ENCODE results near the gene CEND1.

Gene CEND1

GRCh38 chr11:769887-770641 is 19.8 kb downstream of the CEND1 start:
- Histone ChIP-seq H3K36me3 (ENCODE audit: insufficient read depth, low read length) (peaks cover 43% of the 10 kb centered on the region), H3K4me1 (ENCODE audit: insufficient read depth, low read length) (peaks cover 4% of the 10 kb centered on the region), H3K9me3 (ENCODE audit: low read length) (no peaks in the 10 kb centered on the region), H3K4me3 (ENCODE audit: low read depth in 1 of 2, low read length in 2 of 2) (no peak overlapping the region), H3K27ac (ENCODE audit: low read depth, low read length) (no peak overlapping the region), H3K27me3 (ENCODE audit: control insufficient read depth in 1 of 2, insufficient read depth in 2 of 2, low read length in 2 of 2) (no peaks in the 10 kb centered on the region), H3K9ac (ENCODE audit: low read length) (no peak overlapping the region)

- Histone ChIP-seq H3K4me1 (ENCODE audit: insufficient read depth, low read length) (no peaks in the 10 kb centered on the region), H3K4me3 (ENCODE audit: low read depth in 1 of 2, low read length in 2 of 2) (no peak overlapping the region), H3K9me3 (ENCODE audit: low read length) (no peaks in the 10 kb centered on the region), H3K27ac (ENCODE audit: low read depth, low read length) (no peak overlapping the region), H3K27me3 (ENCODE audit: control insufficient read depth in 1 of 2, insufficient read depth in 2 of 2, low read length in 2 of 2) (no peaks in the 10 kb centered on the region), H3K9ac (ENCODE audit: low read length) (no peak overlapping the region), H3K36me3 (ENCODE audit: insufficient read depth, low read length) (peaks cover 53% of the 10 kb centered on the region)
Observed at GRCh38 chr11:767238-767637, 22.7 kb downstream of the CEND1 start.

- Histone ChIP-seq H3K9ac (ENCODE audit: low read length) (no peak overlapping the region), H3K27ac (ENCODE audit: low read depth, low read length) (no peak overlapping the region), H3K4me3 (ENCODE audit: low read depth in 1 of 2, low read length in 2 of 2) (no peak overlapping the region), H3K4me1 (ENCODE audit: insufficient read depth, low read length) (no peaks in the 10 kb centered on the region), H3K27me3 (ENCODE audit: control insufficient read depth in 1 of 2, insufficient read depth in 2 of 2, low read length in 2 of 2) (no peaks in the 10 kb centered on the region), H3K36me3 (ENCODE audit: insufficient read depth, low read length) (peaks cover 56% of the 10 kb centered on the region), H3K9me3 (ENCODE audit: low read length) (no peaks in the 10 kb centered on the region)
Observed at GRCh38 chr11:766936-767210, 23.0 kb downstream of the CEND1 start.

GRCh38 chr11:766106-766935 is 23.6 kb downstream of the CEND1 start:
- H3K27ac ChIP-seq (ENCODE audit: low read depth, low read length): no peak overlapping the region
- H3K9me3 ChIP-seq (ENCODE audit: low read length): no peaks in the 10 kb centered on the region
- H3K4me1 ChIP-seq (ENCODE audit: insufficient read depth, low read length): no peaks in the 10 kb centered on the region
- no peaks in the 10 kb centered on the region for H3K27me3 ChIP-seq (ENCODE audit: control insufficient read depth in 1 of 2, insufficient read depth in 2 of 2, low read length in 2 of 2)
- no peak overlapping the region for H3K9ac ChIP-seq (ENCODE audit: low read length)
- H3K36me3 ChIP-seq (ENCODE audit: insufficient read depth, low read length): peaks cover 57% of the 10 kb centered on the region
- no peak overlapping the region for H3K4me3 ChIP-seq (ENCODE audit: low read depth in 1 of 2, low read length in 2 of 2)

GRCh38 chr11:765802-766091 is 24.1 kb downstream of the CEND1 start:
- Histone ChIP-seq H3K9me3 (ENCODE audit: low read length) (no peaks in the 10 kb centered on the region), H3K4me1 (ENCODE audit: insufficient read depth, low read length) (no peaks in the 10 kb centered on the region), H3K4me3 (ENCODE audit: low read depth in 1 of 2, low read length in 2 of 2) (no peak overlapping the region), H3K27ac (ENCODE audit: low read depth, low read length) (no peak overlapping the region), H3K27me3 (ENCODE audit: control insufficient read depth in 1 of 2, insufficient read depth in 2 of 2, low read length in 2 of 2) (no peaks in the 10 kb centered on the region), H3K9ac (ENCODE audit: low read length) (no peak overlapping the region), H3K36me3 (ENCODE audit: insufficient read depth, low read length) (peaks cover 56% of the 10 kb centered on the region)

- Histone ChIP-seq H3K36me3 (ENCODE audit: insufficient read depth, low read length) (peaks cover 54% of the 10 kb centered on the region), H3K9ac (ENCODE audit: low read length) (no peak overlapping the region)
Observed at GRCh38 chr11:765025-765801, 24.7 kb downstream of the CEND1 start.

GRCh38 chr11:764322-765024 is 25.4 kb downstream of the CEND1 start:
- no peaks in the 10 kb centered on the region for H3K9me3 ChIP-seq (ENCODE audit: low read length)
- no peak overlapping the region for H3K27ac ChIP-seq (ENCODE audit: low read depth, low read length)
- no peak overlapping the region for H3K4me3 ChIP-seq (ENCODE audit: low read depth in 1 of 2, low read length in 2 of 2)
- H3K27me3 ChIP-seq (ENCODE audit: control insufficient read depth in 1 of 2, insufficient read depth in 2 of 2, low read length in 2 of 2): no peaks in the 10 kb centered on the region
- no peak overlapping the region for H3K9ac ChIP-seq (ENCODE audit: low read length)
- H3K4me1 ChIP-seq (ENCODE audit: insufficient read depth, low read length): no peaks in the 10 kb centered on the region
- H3K36me3 ChIP-seq (ENCODE audit: insufficient read depth, low read length): peaks cover 57% of the 10 kb centered on the region

More at GRCh38 chr11:765025-765801, 24.7 kb downstream of the CEND1 start:
- Histone ChIP-seq H3K4me3 (ENCODE audit: low read depth in 1 of 2, low read length in 2 of 2) (no peak overlapping the region), H3K9me3 (ENCODE audit: low read length) (no peaks in the 10 kb centered on the region), H3K4me1 (ENCODE audit: insufficient read depth, low read length) (no peaks in the 10 kb centered on the region), H3K27me3 (ENCODE audit: control insufficient read depth in 1 of 2, insufficient read depth in 2 of 2, low read length in 2 of 2) (no peaks in the 10 kb centered on the region), H3K27ac (ENCODE audit: low read depth, low read length) (no peak overlapping the region)

- H3K4me3 ChIP-seq (ENCODE audit: low read depth in 1 of 2, low read length in 2 of 2): no peak overlapping the region
- no peaks in the 10 kb centered on the region for H3K27me3 ChIP-seq (ENCODE audit: control insufficient read depth in 1 of 2, insufficient read depth in 2 of 2, low read length in 2 of 2)
- H3K9me3 ChIP-seq (ENCODE audit: low read length): no peaks in the 10 kb centered on the region
- no peak overlapping the region for H3K9ac ChIP-seq (ENCODE audit: low read length)
- peaks cover 60% of the 10 kb centered on the region for H3K36me3 ChIP-seq (ENCODE audit: insufficient read depth, low read length)
- H3K4me1 ChIP-seq (ENCODE audit: insufficient read depth, low read length): no peaks in the 10 kb centered on the region
- H3K27ac ChIP-seq (ENCODE audit: low read depth, low read length): no peak overlapping the region
Observed at GRCh38 chr11:763549-764321, 26.2 kb downstream of the CEND1 start.

GRCh38 chr11:763073-763463 is 26.8 kb downstream of the CEND1 start:
- peaks cover 60% of the 10 kb centered on the region for H3K36me3 ChIP-seq (ENCODE audit: insufficient read depth, low read length)
- no peak overlapping the region for H3K9ac ChIP-seq (ENCODE audit: low read length)
- H3K27me3 ChIP-seq (ENCODE audit: control insufficient read depth in 1 of 2, insufficient read depth in 2 of 2, low read length in 2 of 2): no peaks in the 10 kb centered on the region
- H3K4me3 ChIP-seq (ENCODE audit: low read depth in 1 of 2, low read length in 2 of 2): no peak overlapping the region
- H3K9me3 ChIP-seq (ENCODE audit: low read length): no peaks in the 10 kb centered on the region
- no peaks in the 10 kb centered on the region for H3K4me1 ChIP-seq (ENCODE audit: insufficient read depth, low read length)
- H3K27ac ChIP-seq (ENCODE audit: low read depth, low read length): no peak overlapping the region

GRCh38 chr11:762421-763072 is 27.3 kb downstream of the CEND1 start:
- Histone ChIP-seq H3K36me3 (ENCODE audit: insufficient read depth, low read length) (peaks cover 62% of the 10 kb centered on the region), H3K27ac (ENCODE audit: low read depth, low read length) (no peak overlapping the region), H3K9me3 (ENCODE audit: low read length) (no peaks in the 10 kb centered on the region), H3K4me1 (ENCODE audit: insufficient read depth, low read length) (no peaks in the 10 kb centered on the region), H3K27me3 (ENCODE audit: control insufficient read depth in 1 of 2, insufficient read depth in 2 of 2, low read length in 2 of 2) (no peaks in the 10 kb centered on the region), H3K4me3 (ENCODE audit: low read depth in 1 of 2, low read length in 2 of 2) (no peak overlapping the region), H3K9ac (ENCODE audit: low read length) (no peak overlapping the region)

All from muscle layer of colon (tissue), 2 donors.